Erythroblast (primary cell): Measurements from ENCODE around the gene EPHB1.
"Not testable (repeated sequence)": the region's sequence is repeated elsewhere in the genome, so short reads cannot be mapped to it uniquely, and the experiment has no call there.

Experiments
- DNase-seq, 2 experiments: peaks; one replicate each; lab custom pipeline; 2025; lab: John Stamatoyannopoulos, UW
- GATA1 ChIP-seq: IDR thresholded peaks from 2 replicates; pipeline ENCODE4 v1.6.1; 2011; ENCODE audit warnings: low read depth, mild to moderate bottlenecking, control low read depth, low read length, moderate library complexity
- POLR2A ChIP-seq: IDR thresholded peaks from 2 replicates; pipeline ENCODE4 v1.6.1; 2011; ENCODE audit warnings: mild to moderate bottlenecking, low read length

The EPHB1 gene

GRCh38 chr3:134949150-134949549, 154.1 kb downstream of the EPHB1 start:
- no peak for DNase-seq
- TF ChIP-seq GATA1 (no peak), POLR2A (no peak)

- TF ChIP-seq POLR2A (no peak), GATA1 (no peak)
- DNase-seq = no peak
Observed at GRCh38 chr3:134952371-134952770, 157.3 kb downstream of the EPHB1 start.

- no peak for TF ChIP-seq POLR2A
- TF ChIP-seq GATA1 = no peak
- DNase-seq = no peak
Observed at GRCh38 chr3:134955874-134956273, 160.8 kb downstream of the EPHB1 start.

GRCh38 chr3:134956395-134956794, 161.3 kb downstream of the EPHB1 start:
- no peak for TF ChIP-seq POLR2A
- DNase-seq = no peak

GRCh38 chr3:134956844-134957243, 161.8 kb downstream of the EPHB1 start:
- no peak for TF ChIP-seq POLR2A
- no peak for TF ChIP-seq GATA1

GRCh38 chr3:134959516-134959915, 164.5 kb downstream of the EPHB1 start:
- DNase-seq = no peak
- TF ChIP-seq POLR2A (no peak), GATA1 (no peak)

More at GRCh38 chr3:134956844-134957243, 161.8 kb downstream of the EPHB1 start:
- no peak for DNase-seq

GRCh38 chr3:134964226-134964625, 169.2 kb downstream of the EPHB1 start:
- TF ChIP-seq POLR2A (no peak), GATA1 (no peak)
- DNase-seq = no peak

- DNase-seq = no peak
Observed at GRCh38 chr3:134965865-134966481, 170.9 kb downstream of the EPHB1 start.

GRCh38 chr3:134970895-134971294, 175.8 kb downstream of the EPHB1 start:
- no peak for TF ChIP-seq GATA1
- no peak for DNase-seq

More at GRCh38 chr3:134965865-134966481, 170.9 kb downstream of the EPHB1 start:
- TF ChIP-seq GATA1 (no peak), POLR2A (no peak)

- no peak for DNase-seq
- TF ChIP-seq POLR2A (no peak), GATA1 (no peak)
Observed at GRCh38 chr3:134971306-134971705, 176.2 kb downstream of the EPHB1 start.

- not testable (repeated sequence) for DNase-seq
Observed at GRCh38 chr3:134971907-134972306, 176.8 kb downstream of the EPHB1 start.

- DNase-seq = no peak
- TF ChIP-seq GATA1 = no peak
- TF ChIP-seq POLR2A = no peak
Observed at GRCh38 chr3:134972836-134973455, 177.9 kb downstream of the EPHB1 start.

- no peak for DNase-seq
- TF ChIP-seq POLR2A (no peak), GATA1 (no peak)
Observed at GRCh38 chr3:134974624-134975023, 179.6 kb downstream of the EPHB1 start.

- TF ChIP-seq GATA1 (no peak), POLR2A (no peak)
- no peak for DNase-seq
Observed at GRCh38 chr3:134976948-134977347, 181.9 kb downstream of the EPHB1 start.

- no peak for TF ChIP-seq GATA1
- no peak for TF ChIP-seq POLR2A
- DNase-seq = no peak
Observed at GRCh38 chr3:134978658-134979057, 183.6 kb downstream of the EPHB1 start.
